Chondrocyte (in vitro differentiated cells): ENCODE data around the gene ARSK. TPM values are rescaled to one million over a fixed set of nuclear protein-coding genes. Genes with fewer than 3 reads are reported as not detected.

Source experiments
- DNase-seq: peaks from one replicate; pipeline ENCODE4 v3.0.0; 2021; ENCODE audit warnings: mixed read lengths, low spot score
- H3K27ac Mint-ChIP-seq: one replicate; pipeline ENCODE4 v1.8.0; 2021; ENCODE audit warnings: mild to moderate bottlenecking, moderate library complexity, mixed read lengths; ENCODE audit not compliant: unreplicated experiment
- H3K27me3 Mint-ChIP-seq: 2 replicates; pipeline ENCODE4 v1.8.0; 2021; ENCODE audit warnings: low read depth, mixed read lengths
- H3K36me3 Mint-ChIP-seq: 2 replicates; pipeline ENCODE4 v1.8.0; 2021; ENCODE audit warnings: low read depth, mixed read lengths
- H3K4me1 Mint-ChIP-seq: 2 replicates; pipeline ENCODE4 v1.8.0; 2021; ENCODE audit warnings: low read depth, mild to moderate bottlenecking, mixed read lengths
- H3K4me3 Mint-ChIP-seq: one replicate; pipeline ENCODE4 v1.8.0; 2021; ENCODE audit warnings: mild to moderate bottlenecking, moderate library complexity, mixed read lengths; ENCODE audit not compliant: unreplicated experiment
- H3K9me3 Mint-ChIP-seq: 2 replicates; pipeline ENCODE4 v1.8.0; 2021; ENCODE audit warnings: low read depth, mixed read lengths
- CTCF ChIP-seq: fragments of 200-600 bp; sonication (generic); IDR thresholded peaks from 2 replicates; pipeline ENCODE4 v1.5.0; 2021; ENCODE audit warnings: antibody characterized with exemption, mild to moderate bottlenecking, moderate library complexity
- total RNA-seq: library from RNA; stranded (reverse); gene quantifications from 3 replicates; pipeline ENCODE4 v1.2.1, GENCODE V29; 2021

The ARSK gene
- total RNA-seq, 1 donor from 2014 or later, result 10.0 TPM

GRCh38 chr5:95626701-95627100 lies 71.8 kb downstream of the ARSK start:
- H3K9me3 Mint-ChIP-seq, result no peaks in the 10 kb centered on the region
- no peak for DNase-seq
- no peak for TF ChIP-seq CTCF
- no peak overlapping the region for H3K27ac Mint-ChIP-seq
- H3K4me3 Mint-ChIP-seq, result no peak overlapping the region
- H3K36me3 Mint-ChIP-seq, result no peaks in the 10 kb centered on the region
- peaks cover 10% of the 10 kb centered on the region for H3K4me1 Mint-ChIP-seq
- no peaks in the 10 kb centered on the region for H3K27me3 Mint-ChIP-seq

DNA sequence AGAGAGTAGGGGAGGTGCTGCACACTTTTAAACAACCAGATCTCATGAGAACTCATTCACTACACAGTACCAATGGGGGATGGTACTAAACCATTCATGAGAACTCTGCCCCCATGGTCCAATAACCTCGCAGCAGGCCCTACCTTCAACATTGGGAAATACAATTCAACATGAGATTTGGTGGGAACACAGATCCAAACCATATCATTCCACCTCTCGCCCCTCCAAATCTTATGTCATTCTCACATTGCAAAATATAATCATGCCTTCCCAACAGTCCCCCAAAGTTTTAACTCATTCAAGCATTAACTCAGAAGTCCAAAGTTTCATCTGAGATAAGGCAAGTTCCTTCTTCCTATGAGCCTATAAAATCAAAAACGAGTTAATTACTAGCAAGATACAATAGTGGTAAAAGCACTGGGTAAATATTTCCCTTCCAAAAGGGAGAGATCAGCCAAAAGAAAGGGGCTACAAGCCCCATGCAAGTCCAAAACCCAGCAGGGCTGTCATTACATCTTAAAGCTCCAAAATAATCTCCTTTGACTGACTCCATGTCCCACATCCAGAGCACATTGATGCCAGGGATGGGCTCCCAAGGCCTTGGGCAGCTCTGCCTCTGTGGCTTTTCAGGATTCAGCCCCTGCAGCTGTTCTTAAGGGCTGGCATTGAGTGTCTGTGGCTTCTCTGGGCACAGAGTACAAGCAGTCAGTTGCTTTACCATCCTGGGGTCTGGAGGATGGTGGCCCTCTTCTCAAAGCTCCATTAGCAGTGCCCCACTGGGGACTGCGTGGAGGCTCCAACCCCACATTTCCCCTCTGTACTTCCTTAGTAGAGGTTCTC lies 73.3 kb downstream of the ARSK start:
- H3K27ac Mint-ChIP-seq, result no peak overlapping the region
- DNase-seq, result no peak
- peaks cover 15% of the 10 kb centered on the region for H3K4me1 Mint-ChIP-seq
- no peak overlapping the region for H3K4me3 Mint-ChIP-seq
- H3K27me3 Mint-ChIP-seq, result no peaks in the 10 kb centered on the region
- no peak for TF ChIP-seq CTCF
- H3K36me3 Mint-ChIP-seq, result no peaks in the 10 kb centered on the region
- peaks cover 2% of the 10 kb centered on the region for H3K9me3 Mint-ChIP-seq

- H3K9me3 Mint-ChIP-seq, result peaks cover 2% of the 10 kb centered on the region
- no peaks in the 10 kb centered on the region for H3K36me3 Mint-ChIP-seq
- no peak overlapping the region for H3K4me3 Mint-ChIP-seq
- peaks cover 15% of the 10 kb centered on the region for H3K4me1 Mint-ChIP-seq
- no peak for TF ChIP-seq CTCF
- H3K27me3 Mint-ChIP-seq, result no peaks in the 10 kb centered on the region
- no peak overlapping the region for H3K27ac Mint-ChIP-seq
- no peak for DNase-seq
Measured at GRCh38 chr5:95628933-95629332, 74.0 kb downstream of the ARSK start.

DNA sequence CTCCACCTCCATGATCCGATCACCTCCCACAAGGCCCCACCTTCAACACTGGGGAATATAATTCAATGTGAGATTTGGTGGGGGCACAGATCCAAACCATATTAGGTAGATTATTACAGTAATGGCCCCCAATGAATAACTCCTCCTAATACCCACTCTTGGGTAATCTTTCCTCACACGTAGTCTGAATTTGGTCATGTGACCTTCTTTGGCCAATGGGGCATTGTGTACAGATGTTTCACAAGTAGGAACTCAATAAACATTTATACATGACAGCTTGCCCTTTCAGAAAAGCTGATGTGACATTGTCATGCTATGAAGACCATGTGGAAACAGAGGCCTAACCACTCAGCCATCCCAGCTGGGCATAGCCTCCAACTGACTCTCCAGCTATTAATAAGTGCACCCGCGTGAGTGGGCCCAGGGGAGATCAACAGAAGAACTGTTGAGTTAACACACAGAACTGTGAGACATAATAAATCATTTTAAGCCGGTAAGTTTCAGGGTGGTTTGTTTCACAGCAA lies 75.6 kb downstream of the ARSK start:
- H3K4me1 Mint-ChIP-seq, result peaks cover 15% of the 10 kb centered on the region
- H3K36me3 Mint-ChIP-seq, result no peaks in the 10 kb centered on the region
- TF ChIP-seq CTCF, result no peak
- H3K9me3 Mint-ChIP-seq, result peaks cover 2% of the 10 kb centered on the region
- H3K27me3 Mint-ChIP-seq, result no peaks in the 10 kb centered on the region
- no peak for DNase-seq
- no peak overlapping the region for H3K4me3 Mint-ChIP-seq
- peak overlapping the region; percentile 54 for H3K27ac Mint-ChIP-seq

GRCh38 chr5:95631255-95631958 lies 76.5 kb downstream of the ARSK start:
- H3K27ac Mint-ChIP-seq, result peak overlapping the region; percentile 88
- H3K9me3 Mint-ChIP-seq, result peaks cover 2% of the 10 kb centered on the region
- no peak for TF ChIP-seq CTCF
- peaks cover 15% of the 10 kb centered on the region for H3K4me1 Mint-ChIP-seq
- H3K27me3 Mint-ChIP-seq, result no peaks in the 10 kb centered on the region
- no peak overlapping the region for H3K4me3 Mint-ChIP-seq
- no peak for DNase-seq
- H3K36me3 Mint-ChIP-seq, result no peaks in the 10 kb centered on the region
